Testis (tissue), 2 donors: ENCODE data around the gene PNPLA6.

Experiments used
- CTCF ChIP-seq, 3 experiments: fragments of 450-650 bp in 2 of 3; fragments of 200-600 bp in 1 of 3; sonication (generic) in 1 of 3; IDR thresholded peaks; one replicate each; pipeline ENCODE4 v1.5.1; 2016 to 2019; ENCODE audit warnings: antibody characterized with exemption in 3 of 3, mild to moderate bottlenecking in 2 of 3, moderate library complexity in 1 of 3
- POLR2A ChIP-seq: fragments of 450-650 bp; IDR thresholded peaks from one replicate; pipeline ENCODE4 v1.6.1; 2017; ENCODE audit warnings: antibody characterized with exemption, mild to moderate bottlenecking, moderate library complexity

- TF ChIP-seq POLR2A (no peak), CTCF (IDR thresholded peaks at IDR 0.05) (peak in 2 of 3 experiments; percentile 17 to 50)
Measured at GRCh38 chr19:7494416-7495098, 41.0 kb upstream of the PNPLA6 start.
